Stomach (tissue), 4 donors: ENCODE data around the gene ATR.

ENCODE experiments used
- POLR2AphosphoS5 ChIP-seq, 3 donors: sonication (generic); formaldehyde crosslinking; IDR thresholded peaks; one replicate each; pipeline ENCODE4 v1.6.1; 2016; ENCODE audit warnings: antibody characterized with exemption in 3 of 3
- TF ChIP-seq, protein P1 (sequence below), 7 experiments: fragments of 450-650 bp in 4 of 7; fragments of 200-600 bp in 3 of 7; sonication (generic) in 3 of 7; IDR thresholded peaks; one replicate each; pipeline ENCODE4 v1.5.1; 2016 to 2019; ENCODE audit warnings: antibody characterized with exemption in 7 of 7, control low read depth in 2 of 7, mild to moderate bottlenecking in 1 of 7

DNA sequence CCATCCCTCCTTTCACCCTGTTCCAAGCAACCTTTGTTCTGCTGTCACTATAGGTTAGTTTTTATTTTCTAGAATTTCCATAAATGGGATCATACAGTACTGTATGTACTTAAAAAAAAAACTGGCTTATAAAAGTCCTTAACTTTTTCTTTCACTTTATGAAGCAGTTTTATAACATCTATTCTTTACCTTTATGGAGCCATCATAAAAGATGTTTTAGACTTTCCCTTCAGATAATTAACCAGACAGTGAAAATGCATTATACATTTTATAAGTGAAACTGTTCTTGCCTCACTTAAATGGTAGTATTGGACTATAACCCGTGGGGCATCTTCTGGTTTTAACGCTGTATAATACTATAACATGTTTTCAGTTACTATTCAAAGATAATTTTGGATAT lies 43.9 kb upstream of the ATR start:
- TF ChIP-seq, protein P1, sequence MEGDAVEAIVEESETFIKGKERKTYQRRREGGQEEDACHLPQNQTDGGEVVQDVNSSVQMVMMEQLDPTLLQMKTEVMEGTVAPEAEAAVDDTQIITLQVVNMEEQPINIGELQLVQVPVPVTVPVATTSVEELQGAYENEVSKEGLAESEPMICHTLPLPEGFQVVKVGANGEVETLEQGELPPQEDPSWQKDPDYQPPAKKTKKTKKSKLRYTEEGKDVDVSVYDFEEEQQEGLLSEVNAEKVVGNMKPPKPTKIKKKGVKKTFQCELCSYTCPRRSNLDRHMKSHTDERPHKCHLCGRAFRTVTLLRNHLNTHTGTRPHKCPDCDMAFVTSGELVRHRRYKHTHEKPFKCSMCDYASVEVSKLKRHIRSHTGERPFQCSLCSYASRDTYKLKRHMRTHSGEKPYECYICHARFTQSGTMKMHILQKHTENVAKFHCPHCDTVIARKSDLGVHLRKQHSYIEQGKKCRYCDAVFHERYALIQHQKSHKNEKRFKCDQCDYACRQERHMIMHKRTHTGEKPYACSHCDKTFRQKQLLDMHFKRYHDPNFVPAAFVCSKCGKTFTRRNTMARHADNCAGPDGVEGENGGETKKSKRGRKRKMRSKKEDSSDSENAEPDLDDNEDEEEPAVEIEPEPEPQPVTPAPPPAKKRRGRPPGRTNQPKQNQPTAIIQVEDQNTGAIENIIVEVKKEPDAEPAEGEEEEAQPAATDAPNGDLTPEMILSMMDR (IDR thresholded peaks at IDR 0.05), result no peak
- TF ChIP-seq POLR2AphosphoS5 (IDR thresholded peaks at IDR 0.05), result no peak
